AG09309 (cell line): ENCODE data around the gene FBXO38.

Source experiments
- DNase-seq: peaks from one replicate; pipeline ENCODE4 v3.0.0-alpha.2; 2010; ENCODE audit warnings: low read depth
- H3K4me3 ChIP-seq: 2 replicates; pipeline ENCODE4 v1.5.1; 2011; ENCODE audit warnings: mild to moderate bottlenecking, low read depth, low read length, moderate library complexity; ENCODE audit not compliant: control insufficient read depth
- CTCF ChIP-seq: IDR thresholded peaks from 2 replicates; pipeline ENCODE4 v1.5.1; 2011; ENCODE audit warnings: mild to moderate bottlenecking, low read depth, low read length, inconsistent platforms; ENCODE audit not compliant: insufficient read depth, control insufficient read depth; ENCODE audit errors: missing control alignments

FBXO38 gene

DNA sequence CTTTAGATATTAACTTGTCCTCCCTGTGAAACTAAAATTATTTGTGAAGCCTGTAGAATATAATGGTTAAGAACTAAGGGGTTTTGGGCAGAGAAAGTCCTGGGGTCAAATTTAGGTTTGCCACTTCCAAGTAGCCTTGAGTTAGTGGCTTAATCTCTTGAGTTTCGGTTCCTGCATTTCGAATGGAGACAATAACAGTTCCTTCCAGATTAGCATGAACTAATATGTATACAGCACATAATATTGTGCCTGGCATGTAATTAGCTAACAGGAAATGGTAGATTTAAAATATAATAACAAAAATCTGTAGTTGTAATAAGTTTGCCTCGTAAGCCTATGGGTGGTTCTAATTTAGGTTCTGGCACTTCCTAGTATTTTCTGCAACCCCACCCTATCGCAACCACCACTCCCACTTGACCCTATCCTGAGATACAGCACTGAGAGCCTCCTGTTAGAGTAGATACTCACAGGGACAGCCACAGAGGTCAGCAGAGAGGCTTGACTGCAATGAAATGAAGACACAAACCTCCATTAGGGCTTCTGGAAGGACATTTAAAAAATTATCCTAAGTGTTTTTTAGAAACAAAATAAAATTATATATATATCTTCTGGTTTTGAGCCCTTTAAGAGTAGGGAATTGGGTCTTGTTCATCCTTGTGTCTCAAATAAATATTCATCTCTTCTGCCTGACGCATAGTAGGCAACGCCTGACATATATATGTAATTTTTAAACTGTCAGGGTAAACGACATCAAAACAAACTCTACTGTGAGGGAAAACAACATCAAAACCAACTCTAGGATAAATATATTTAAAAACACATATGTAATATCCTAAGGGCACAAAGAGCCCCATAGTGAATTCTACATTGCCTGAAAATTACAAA lies 39.9 kb upstream of the FBXO38 start:
- no peak for DNase-seq
- TF ChIP-seq CTCF = no peak
- no peak overlapping the region for H3K4me3 ChIP-seq

- no peak overlapping the region for H3K4me3 ChIP-seq
- no peak for TF ChIP-seq CTCF
- DNase-seq = no peak
Observed at GRCh38 chr5:148347706-148348105, 36.1 kb upstream of the FBXO38 start.

DNA sequence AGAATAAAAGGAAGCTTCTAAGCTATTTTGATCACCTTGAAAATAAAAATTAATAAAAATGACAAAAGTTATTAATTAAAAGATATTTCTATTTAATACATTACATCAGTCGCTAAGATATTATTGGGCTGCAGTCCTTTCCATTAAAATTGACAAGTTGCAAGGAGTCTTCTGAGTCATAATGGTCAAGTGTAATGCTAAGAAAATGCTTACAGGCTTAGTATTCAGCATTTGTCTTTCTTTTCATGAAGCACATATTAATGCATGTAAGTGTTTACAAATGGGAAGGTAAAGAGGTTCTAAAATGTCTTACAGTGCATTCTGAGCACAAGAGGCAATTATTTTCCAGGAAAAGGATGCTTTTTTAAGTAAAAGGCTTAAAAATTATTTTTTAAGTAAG lies 31.1 kb upstream of the FBXO38 start:
- no peak for TF ChIP-seq CTCF
- no peak for DNase-seq
- no peak overlapping the region for H3K4me3 ChIP-seq

DNA sequence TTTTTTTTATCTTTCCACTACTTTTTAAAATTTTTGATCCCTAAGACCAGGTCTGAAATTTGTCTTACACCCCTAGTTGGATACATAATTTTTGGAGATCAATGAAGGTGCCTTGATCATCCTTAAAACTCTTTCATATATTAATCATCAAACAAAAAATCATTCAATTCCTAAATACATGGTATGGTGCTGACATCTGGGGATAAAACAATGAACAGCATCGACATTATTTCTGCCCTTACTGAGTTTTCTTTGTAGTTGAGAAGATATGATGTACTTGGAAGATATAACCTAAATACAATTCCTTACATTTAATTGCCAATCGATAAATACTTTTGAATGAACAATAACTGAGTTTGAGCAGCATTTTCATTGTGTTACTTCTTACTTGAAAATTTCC lies 30.1 kb upstream of the FBXO38 start:
- DNase-seq = no peak
- TF ChIP-seq CTCF = no peak
- no peak overlapping the region for H3K4me3 ChIP-seq

- TF ChIP-seq CTCF = no peak
- no peak for DNase-seq
- H3K4me3 ChIP-seq = no peak overlapping the region
Observed at GRCh38 chr5:148364343-148364742, 19.4 kb upstream of the FBXO38 start.

GRCh38 chr5:148368299-148368698 lies 15.5 kb upstream of the FBXO38 start:
- no peak for DNase-seq
- no peak for TF ChIP-seq CTCF
- no peak overlapping the region for H3K4me3 ChIP-seq
